GM12892 (cell line): ENCODE data around the gene GTF2H4.

ENCODE experiments used
- POLR2AphosphoS5 ChIP-seq: IDR thresholded peaks from 2 replicates; pipeline ENCODE4 v1.6.1; 2011; ENCODE audit warnings: low read depth, low read length, control low read depth
- TAF1 ChIP-seq: IDR thresholded peaks from 2 replicates; pipeline ENCODE4 v1.6.1; 2011; ENCODE audit warnings: low read depth, mild to moderate bottlenecking, control low read depth, low read length, borderline replicate concordance

DNA sequence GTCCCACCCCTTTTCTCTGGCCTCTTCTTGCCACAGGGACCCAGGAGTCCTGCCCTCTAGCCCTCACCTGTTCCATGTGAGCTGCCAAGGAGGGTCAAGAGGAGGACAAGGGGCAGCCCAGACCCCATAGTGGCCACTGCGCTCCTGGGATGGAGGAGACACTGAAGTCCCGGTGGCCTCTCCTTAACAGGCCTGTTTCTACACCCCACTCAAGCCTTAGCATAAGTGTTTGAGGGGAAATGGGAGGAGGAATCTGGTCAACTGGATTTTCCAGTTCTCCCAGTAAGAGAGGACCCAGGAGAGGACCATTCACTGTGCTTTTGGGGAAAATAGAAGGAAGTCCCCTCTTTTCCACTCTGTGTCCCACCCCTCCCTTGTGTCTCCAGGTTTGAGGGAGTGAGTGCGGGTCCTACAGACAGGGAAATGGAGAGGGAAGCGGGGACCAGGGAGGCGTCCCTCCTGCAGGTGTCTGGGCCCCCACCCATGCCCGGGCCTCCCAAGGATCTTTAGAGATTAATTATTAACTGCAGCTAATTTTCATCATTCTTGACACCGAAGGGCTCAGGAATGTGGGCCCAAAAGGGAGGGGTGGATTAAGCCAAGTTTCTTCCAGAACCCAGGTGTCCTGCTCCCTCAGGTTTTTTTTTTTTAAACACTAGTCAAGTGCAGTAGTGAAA, 24.1 kb downstream of the GTF2H4 start, which contains the start of gene SFTA2:
- TF ChIP-seq TAF1: no peak
- TF ChIP-seq POLR2AphosphoS5: no peak
